ENCODE results near the gene MEIKIN. TPM values are rescaled to one million over a fixed set of nuclear protein-coding genes. Genes with fewer than 3 reads are reported as not detected.
"Not testable (repeated sequence)": the region's sequence is repeated elsewhere in the genome, so short reads cannot be mapped to it uniquely, and the experiment has no call there.

MEIKIN gene
- total RNA-seq, 4 donors from 2014 or later, result 0.60 to 14.8 TPM; not detected in 2

DNA sequence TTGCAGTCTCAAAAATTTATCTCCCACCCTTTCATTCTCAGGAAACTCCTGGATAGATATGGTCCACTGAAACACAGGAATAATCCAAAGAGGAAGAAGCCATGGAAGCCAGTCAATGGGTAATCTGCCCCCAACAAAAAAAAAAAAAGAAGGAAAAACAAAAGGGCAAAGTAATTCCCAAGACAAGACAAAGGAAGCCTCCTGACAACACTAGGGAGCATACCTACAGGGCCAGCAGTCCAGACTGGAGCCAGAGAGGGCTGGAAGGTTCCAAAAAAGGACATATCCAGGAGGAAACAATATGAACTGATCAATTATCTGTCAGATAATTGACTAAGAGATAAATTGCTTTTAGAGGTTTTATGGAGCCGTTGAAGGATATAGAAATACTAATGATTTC is 161.6 kb downstream of the MEIKIN start:
- ATAC-seq (ENCODE audit: low FRiP score) (no peak), DNase-seq (ENCODE audit: low spot score) (no peak)
- no peak for TF ChIP-seq CTCF (IDR thresholded peaks at IDR 0.05)

- ATAC-seq (ENCODE audit: low FRiP score) (no peak), DNase-seq (ENCODE audit: low spot score) (no peak)
- TF ChIP-seq CTCF (IDR thresholded peaks at IDR 0.05), result no peak
These were observed 162.1 kb downstream of the MEIKIN start for GRCh38 chr5:131783357-131783756.

DNA sequence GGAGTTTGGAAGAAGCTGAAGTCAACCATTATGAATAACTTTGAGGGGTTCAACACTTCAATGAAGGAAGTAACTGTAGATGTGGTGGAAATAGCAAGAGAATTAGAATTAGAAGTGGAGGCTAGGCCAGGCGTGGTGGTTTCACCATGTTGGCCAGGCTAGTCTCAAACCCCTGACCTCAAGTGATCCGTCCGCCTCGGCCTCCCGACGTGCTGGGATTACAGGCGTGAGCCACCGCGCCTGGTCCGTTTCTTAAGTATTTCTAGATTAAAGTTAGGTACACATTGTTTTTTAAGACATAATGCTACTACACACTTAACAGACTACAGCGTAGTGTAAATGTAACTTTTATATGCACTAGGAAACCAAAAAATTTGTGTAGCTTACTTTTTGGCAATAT is 162.7 kb downstream of the MEIKIN start:
- ATAC-seq (ENCODE audit: low FRiP score) (no peak), DNase-seq (ENCODE audit: low spot score) (no peak)
- TF ChIP-seq CTCF (IDR thresholded peaks at IDR 0.05), result no peak

DNA sequence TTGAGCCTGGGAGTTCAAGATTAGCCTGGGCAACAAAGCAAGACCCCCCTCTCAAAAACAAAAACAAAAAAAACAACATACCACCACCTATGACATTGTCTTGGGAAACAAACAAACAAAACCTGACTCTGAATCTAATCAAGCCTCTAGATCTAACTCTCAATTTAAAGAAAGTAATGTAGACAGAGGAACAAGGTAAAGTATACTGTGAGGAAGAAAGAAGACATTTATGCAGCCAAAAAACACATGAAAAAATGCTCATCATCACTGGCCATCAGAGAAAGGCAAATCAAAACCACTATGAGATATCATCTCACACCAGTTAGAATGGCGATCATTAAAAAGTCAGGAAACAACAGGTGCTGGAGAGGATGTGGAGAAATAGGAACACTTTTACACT is 167.3 kb downstream of the MEIKIN start:
- not testable (repeated sequence) for DNase-seq (ENCODE audit: low spot score); ATAC-seq (ENCODE audit: low FRiP score)

DNA sequence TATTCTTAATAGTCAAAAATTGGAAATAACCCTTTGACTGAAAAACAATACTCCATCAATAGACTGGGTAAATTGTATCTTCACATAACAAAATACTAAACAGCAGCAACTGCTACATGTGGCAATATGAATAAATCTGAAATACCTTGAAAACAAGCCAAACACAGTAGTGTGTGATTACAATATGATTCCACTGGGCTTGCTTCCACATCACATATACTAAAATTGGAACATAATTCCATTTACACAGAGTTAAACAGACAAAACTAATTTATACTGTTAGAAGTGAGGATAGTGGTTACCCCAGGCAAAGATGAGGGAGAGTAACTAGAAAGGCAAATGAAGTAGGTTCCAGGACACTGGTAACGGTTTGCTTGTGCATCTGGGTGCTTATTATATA is 169.0 kb downstream of the MEIKIN start:
- DNase-seq (ENCODE audit: low spot score), result no peak
- no peak for TF ChIP-seq CTCF (IDR thresholded peaks at IDR 0.05)
- no peak for ATAC-seq (ENCODE audit: low FRiP score)

GRCh38 chr5:131774652-131775367 is 170.7 kb downstream of the MEIKIN start:
- DNase-seq (ENCODE audit: low spot score), result no peak
- ATAC-seq (ENCODE audit: low FRiP score), result no peak
- TF ChIP-seq CTCF (IDR thresholded peaks at IDR 0.05), result no peak

- no peak for TF ChIP-seq CTCF (IDR thresholded peaks at IDR 0.05)
- no peak for DNase-seq (ENCODE audit: low spot score)
- ATAC-seq (ENCODE audit: low FRiP score), result no peak
These were observed 171.7 kb downstream of the MEIKIN start for GRCh38 chr5:131773805-131774204.
